ENCODE measurements around the gene CCDC71L. TPM values are rescaled to one million over a fixed set of nuclear protein-coding genes. Genes with fewer than 3 reads are reported as not detected.

CCDC71L gene
- total and polyA plus RNA-seq, 2 of the 13 experiments (the other 11 are each of a cell fraction or from before 2014, with no cell fraction given), result 0.02 TPM; not detected in 1

DNA sequence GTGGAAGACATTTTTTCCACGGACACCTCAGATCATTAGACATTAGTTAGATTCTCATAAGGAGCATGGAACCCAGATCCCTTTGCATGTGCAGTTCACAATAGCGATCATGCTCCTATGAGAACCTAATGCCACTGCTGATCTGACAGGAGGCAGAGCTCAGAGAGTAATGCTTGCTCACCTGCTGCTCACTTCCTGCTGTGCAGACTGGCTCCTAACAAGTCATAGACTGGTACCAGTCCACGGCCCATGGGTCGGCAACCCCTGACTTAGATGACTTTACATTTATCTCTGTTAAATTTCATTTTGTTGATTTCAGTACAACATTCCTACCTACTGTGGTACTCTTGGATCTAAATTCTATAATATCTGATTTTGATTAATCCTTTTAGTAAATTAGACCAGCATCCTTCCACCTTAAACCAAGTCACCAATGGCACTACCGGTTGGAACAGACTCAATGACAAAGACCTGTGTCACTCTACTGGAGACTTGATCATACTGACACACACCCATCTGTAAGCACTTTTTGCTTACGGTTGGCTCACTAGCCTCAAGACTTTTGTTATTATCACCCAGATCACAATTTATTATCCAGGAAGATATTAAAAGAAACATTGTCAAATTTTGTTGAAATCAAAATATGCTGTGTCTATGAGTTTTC, 8.0 kb upstream of the CCDC71L start (continued):
- TF ChIP-seq, protein P1, sequence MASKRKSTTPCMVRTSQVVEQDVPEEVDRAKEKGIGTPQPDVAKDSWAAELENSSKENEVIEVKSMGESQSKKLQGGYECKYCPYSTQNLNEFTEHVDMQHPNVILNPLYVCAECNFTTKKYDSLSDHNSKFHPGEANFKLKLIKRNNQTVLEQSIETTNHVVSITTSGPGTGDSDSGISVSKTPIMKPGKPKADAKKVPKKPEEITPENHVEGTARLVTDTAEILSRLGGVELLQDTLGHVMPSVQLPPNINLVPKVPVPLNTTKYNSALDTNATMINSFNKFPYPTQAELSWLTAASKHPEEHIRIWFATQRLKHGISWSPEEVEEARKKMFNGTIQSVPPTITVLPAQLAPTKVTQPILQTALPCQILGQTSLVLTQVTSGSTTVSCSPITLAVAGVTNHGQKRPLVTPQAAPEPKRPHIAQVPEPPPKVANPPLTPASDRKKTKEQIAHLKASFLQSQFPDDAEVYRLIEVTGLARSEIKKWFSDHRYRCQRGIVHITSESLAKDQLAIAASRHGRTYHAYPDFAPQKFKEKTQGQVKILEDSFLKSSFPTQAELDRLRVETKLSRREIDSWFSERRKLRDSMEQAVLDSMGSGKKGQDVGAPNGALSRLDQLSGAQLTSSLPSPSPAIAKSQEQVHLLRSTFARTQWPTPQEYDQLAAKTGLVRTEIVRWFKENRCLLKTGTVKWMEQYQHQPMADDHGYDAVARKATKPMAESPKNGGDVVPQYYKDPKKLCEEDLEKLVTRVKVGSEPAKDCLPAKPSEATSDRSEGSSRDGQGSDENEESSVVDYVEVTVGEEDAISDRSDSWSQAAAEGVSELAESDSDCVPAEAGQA (IDR thresholded peaks at IDR 0.05; ENCODE audit: low read depth), result no peak
- TF ChIP-seq, protein P1 (CRISPR knock-in tag; IDR thresholded peaks at IDR 0.05; ENCODE audit: borderline replicate concordance), result no peak
- TF ChIP-seq NONO (IDR thresholded peaks at IDR 0.05) (no peak), NONO (CRISPR knock-in tag; conservative IDR thresholded peaks at IDR 0.05) (no peak), ZSCAN5A (CRISPR knock-in tag; IDR thresholded peaks at IDR 0.05; ENCODE audit: borderline replicate concordance) (no peak), ZNF564 (CRISPR knock-in tag; IDR thresholded peaks at IDR 0.05) (no peak), MAF1 (CRISPR knock-in tag; IDR thresholded peaks at IDR 0.05; ENCODE audit: borderline replicate concordance) (no peak)
- TF ChIP-seq, protein P2, sequence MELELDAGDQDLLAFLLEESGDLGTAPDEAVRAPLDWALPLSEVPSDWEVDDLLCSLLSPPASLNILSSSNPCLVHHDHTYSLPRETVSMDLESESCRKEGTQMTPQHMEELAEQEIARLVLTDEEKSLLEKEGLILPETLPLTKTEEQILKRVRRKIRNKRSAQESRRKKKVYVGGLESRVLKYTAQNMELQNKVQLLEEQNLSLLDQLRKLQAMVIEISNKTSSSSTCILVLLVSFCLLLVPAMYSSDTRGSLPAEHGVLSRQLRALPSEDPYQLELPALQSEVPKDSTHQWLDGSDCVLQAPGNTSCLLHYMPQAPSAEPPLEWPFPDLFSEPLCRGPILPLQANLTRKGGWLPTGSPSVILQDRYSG (CRISPR knock-in tag; IDR thresholded peaks at IDR 0.05), result no peak

Measured in HepG2 (cell line).